ENCODE data around the gene SPTBN1.

- TF ChIP-seq EP300 (IDR thresholded peaks at IDR 0.05; ENCODE audit: borderline replicate concordance), result no peak
- no peak for TF ChIP-seq USF1 (IDR thresholded peaks at IDR 0.05)
- no peak for TF ChIP-seq REST (IDR thresholded peaks at IDR 0.05; ENCODE audit: low read depth)
- TF ChIP-seq CEBPB (IDR thresholded peaks at IDR 0.05), result no peak
- no peak for TF ChIP-seq NFIC (IDR thresholded peaks at IDR 0.05)
- TF ChIP-seq CREB1 (IDR thresholded peaks at IDR 0.05; ENCODE audit: low read depth), result no peak
- TF ChIP-seq YY1 (IDR thresholded peaks at IDR 0.05; ENCODE audit: low read depth), result no peak
- TF ChIP-seq RAD21 (IDR thresholded peaks at IDR 0.05; ENCODE audit: low read depth), result no peak
- no peak for TF ChIP-seq ZBTB7A (IDR thresholded peaks at IDR 0.05; ENCODE audit: low read depth)
- no peak for TF ChIP-seq TAF1 (IDR thresholded peaks at IDR 0.05; ENCODE audit: low read depth)
Measured at GRCh38 chr2:54709336-54709809, 253.2 kb downstream of the SPTBN1 start.
